ENCODE measurements around the gene BEST1. TPM values are rescaled to one million over a fixed set of nuclear protein-coding genes. Genes with fewer than 3 reads are reported as not detected.
"Not testable (repeated sequence)": the region's sequence is repeated elsewhere in the genome, so short reads cannot be mapped to it uniquely, and the experiment has no call there.

Gene BEST1
- total RNA-seq, 8 experiments from 2014 or later, result 2.5 to 10.7 (median 5.5) TPM

DNA sequence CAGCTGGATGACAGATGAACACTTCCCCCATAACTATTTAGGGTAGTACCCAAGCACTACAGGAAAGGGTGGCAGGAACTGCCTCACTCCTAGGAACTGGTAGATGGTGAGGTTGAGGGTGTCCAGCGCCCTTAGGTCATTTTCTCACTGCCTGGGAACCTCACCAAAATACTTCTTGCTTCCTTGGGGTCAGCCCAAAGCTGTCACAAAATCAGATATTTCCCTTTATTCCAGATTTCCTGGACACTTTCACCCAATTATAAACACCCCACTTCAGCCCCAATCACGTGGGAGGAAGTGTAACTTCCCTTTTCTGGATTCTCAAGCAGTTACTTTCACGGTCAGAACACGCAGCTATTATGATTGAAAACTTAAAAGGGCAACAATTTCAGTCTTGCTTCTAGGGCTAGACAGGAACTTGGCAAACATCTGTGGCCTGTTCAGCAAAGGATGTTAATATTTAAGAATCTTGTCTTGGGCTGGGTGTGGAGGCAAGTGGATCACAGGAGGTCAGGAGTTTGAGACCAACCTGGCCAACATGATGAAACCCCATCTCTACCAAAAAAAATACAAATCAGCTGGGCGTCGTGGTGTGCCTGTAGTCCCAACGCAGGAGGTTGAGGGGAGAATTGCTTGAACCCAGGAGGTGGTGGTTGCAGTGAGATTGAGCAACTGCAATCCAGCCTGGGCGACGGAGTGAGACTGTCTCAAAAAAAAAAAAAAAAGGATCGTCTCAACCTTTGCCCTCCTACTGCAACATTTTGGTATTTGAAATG lies 13.3 kb downstream of the BEST1 start:
- ATAC-seq (replicated peaks in 6 of 8), result peak in 3 of 8 experiments; percentile 0 to 8 (median 7)
- H3K27ac ChIP-seq, result no peak overlapping the region
- WGBS, 10 experiments, result 53 to 100% (median 92%) methylated on average over 1 to 9 of the region's 10 CpGs; no CpG with 5 or more reads in 1 of the 10 experiments
- in situ Hi-C loops (cut with MboI; ENCODE audit: low pct_unique_long_range_greater_than_20kb in 2 of 9, low sequenced_read_pairs in 9 of 9, unreplicated experiment in 9 of 9), result loop anchor here in 1 of 9 experiments (25.0 kb wide), 1 partner anchor 99 kb away; no protein-coding TSS in a partner anchor
- H3K4me3 ChIP-seq, result no peak overlapping the region
- peaks cover 8 to 10% of the 10 kb centered on the region in 2 donors for H3K4me1 ChIP-seq (replicated peaks in 1 of 2)

DNA sequence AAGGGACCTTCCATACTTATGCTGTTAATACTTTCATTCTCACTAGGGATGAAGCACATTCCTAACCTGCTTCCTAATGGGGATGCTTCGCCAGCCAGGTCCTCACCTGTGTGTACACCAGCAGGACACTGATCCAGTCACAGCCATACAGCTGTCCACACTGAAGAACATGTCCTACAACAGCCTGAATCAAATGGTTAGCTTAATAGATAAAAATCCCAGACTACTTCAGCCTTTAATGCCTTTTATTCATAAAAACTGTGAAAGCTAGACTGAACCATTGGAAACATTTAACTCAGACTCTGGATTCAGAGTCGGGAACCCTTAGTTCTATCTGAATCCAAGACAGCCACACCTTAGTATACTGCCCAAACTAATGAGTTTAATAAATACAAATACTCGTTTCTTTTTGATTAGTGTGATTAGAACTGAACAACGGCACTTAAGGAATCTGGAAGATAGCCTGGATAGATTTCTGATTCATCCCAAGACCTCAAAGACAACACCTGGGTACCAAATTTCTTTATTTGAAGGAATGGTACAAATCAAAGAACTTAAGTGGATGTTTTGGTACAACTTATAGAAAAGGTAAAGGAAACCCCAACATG lies 14.0 kb downstream of the BEST1 start:
- Histone ChIP-seq H3K4me3 (no peak overlapping the region), H3K4me1 (replicated peaks in 1 of 2) (peaks cover 13 to 15% of the 10 kb centered on the region in 2 donors), H3K27ac (no peak overlapping the region)
- in situ Hi-C loops (cut with MboI; ENCODE audit: low pct_unique_long_range_greater_than_20kb in 2 of 9, low sequenced_read_pairs in 9 of 9, unreplicated experiment in 9 of 9), result loop anchor here in 1 of 9 experiments (25.0 kb wide), 1 partner anchor 98 kb away; no protein-coding TSS in a partner anchor
- 10 to 100% (median 93%) methylated on average over 1 to 4 of the region's 4 CpGs; no CpG with 5 or more reads in 3 of the 10 experiments for WGBS, 10 experiments
- ATAC-seq (replicated peaks in 6 of 8), result peak in 1 of 8 experiments; percentile 1

DNA sequence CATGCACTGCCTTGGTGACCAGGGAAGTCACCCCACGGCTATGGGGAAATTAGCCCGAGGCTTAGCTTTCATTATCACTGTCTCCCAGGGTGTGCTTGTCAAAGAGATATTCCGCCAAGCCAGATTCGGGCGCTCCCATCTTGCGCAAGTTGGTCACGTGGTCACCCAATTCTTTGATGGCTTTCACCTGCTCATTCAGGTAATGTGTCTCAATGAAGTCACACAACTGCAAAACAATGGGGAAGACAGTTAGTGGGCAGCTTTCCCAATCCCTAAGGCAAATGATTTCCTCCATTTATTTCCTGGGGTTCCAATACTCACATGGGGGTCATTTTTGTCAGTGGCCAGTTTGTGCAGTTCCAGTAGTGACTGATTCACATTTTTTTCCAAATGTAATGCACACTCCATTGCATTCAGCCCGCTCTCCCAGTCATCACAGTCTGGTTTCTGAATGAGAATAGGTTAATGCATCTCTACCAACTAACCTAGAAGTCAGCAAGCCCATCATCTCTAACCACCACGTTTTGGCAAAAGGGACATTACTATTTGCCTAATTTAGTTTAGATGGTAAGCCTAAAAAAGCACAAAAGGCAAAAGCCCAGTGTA lies 14.6 kb downstream of the BEST1 start:
- not testable (repeated sequence) for ATAC-seq (replicated peaks in 6 of 8); H3K27ac ChIP-seq
- in situ Hi-C loops (cut with MboI; ENCODE audit: low pct_unique_long_range_greater_than_20kb in 2 of 9, low sequenced_read_pairs in 9 of 9, unreplicated experiment in 9 of 9), result loop anchor here in 1 of 9 experiments (25.0 kb wide), 1 partner anchor 98 kb away; no protein-coding TSS in a partner anchor
- Histone ChIP-seq H3K4me3 (peak overlapping the region; percentile 76 to 99 (median 96)), H3K4me1 (replicated peaks in 1 of 2) (peaks cover 15% of the 10 kb centered on the region in 2 donors)
- WGBS, 10 experiments, result 78 to 100% (median 86%) methylated on average over 1 to 6 of the region's 9 CpGs; no CpG with 5 or more reads in 3 of the 10 experiments

DNA sequence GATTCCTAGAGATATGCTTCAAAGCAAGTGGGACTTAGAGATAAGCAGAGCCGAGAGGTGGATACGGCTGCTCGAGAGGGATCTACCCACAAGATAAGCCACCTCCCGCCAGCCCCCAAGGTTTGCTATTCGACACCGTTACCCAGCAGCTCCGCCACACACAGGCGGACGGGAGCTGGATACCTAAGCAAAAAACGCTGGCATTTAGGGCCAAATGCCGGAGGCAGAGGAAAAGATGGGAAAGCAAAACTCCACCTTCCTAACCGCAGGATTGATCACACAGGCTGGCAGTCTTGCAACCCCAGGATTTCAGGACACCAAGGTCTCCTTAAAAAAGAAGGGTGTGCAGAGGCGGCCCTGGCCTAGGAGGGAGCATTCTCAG lies 16.6 kb downstream of the BEST1 start:
- ATAC-seq (replicated peaks in 6 of 8), result no peak
- Histone ChIP-seq H3K27ac (peak overlapping the region; percentile 94 to 96), H3K4me1 (replicated peaks in 1 of 2) (peaks cover 22 to 24% of the 10 kb centered on the region in 2 donors), H3K4me3 (peak overlapping the region; percentile 76 to 99 (median 96))
- in situ Hi-C loops (cut with MboI; ENCODE audit: low pct_unique_long_range_greater_than_20kb in 2 of 9, low sequenced_read_pairs in 9 of 9, unreplicated experiment in 9 of 9), result loop anchor here in 1 of 9 experiments (25.0 kb wide), 1 partner anchor 96 kb away; no protein-coding TSS in a partner anchor
- WGBS, 10 experiments, result 0% methylated on average over 2 to 8 of the region's 13 CpGs; no CpG with 5 or more reads in 6 of the 10 experiments

GRCh38 chr11:61967116-61967923 lies 17.2 kb downstream of the BEST1 start, which contains the start of gene FTH1:
TSS of gene FTH1 (minus strand) at chr11:61967634. CDS start at chr11:61967425, 209 bp downstream.
- Histone ChIP-seq H3K4me1 (replicated peaks in 1 of 2) (peaks cover 26 to 28% of the 10 kb centered on the region in 2 donors), H3K4me3 (peak within 1 kb of the TSS; percentile 76 to 99 (median 96)), H3K27ac (peak within 1 kb of the TSS; percentile 94 to 96)
- in situ Hi-C loops (cut with MboI; ENCODE audit: low pct_unique_long_range_greater_than_20kb in 2 of 9, low sequenced_read_pairs in 9 of 9, unreplicated experiment in 9 of 9), result loop anchor here in 1 of 9 experiments (25.0 kb wide), 1 partner anchor 95 kb away; no protein-coding TSS in a partner anchor
- 0% methylated on average over 4 of the region's 93 CpGs; no CpG with 5 or more reads in 9 of the 10 experiments for WGBS, 10 experiments
- ATAC-seq (replicated peaks in 6 of 8), result peak; percentile 25 to 84 (median 77)

GRCh38 chr11:61967924-61968757 lies 18.0 kb downstream of the BEST1 start:
- 27 to 100% (median 41%) methylated on average over 2 to 25 of the region's 53 CpGs; no CpG with 5 or more reads in 3 of the 10 experiments for WGBS, 10 experiments
- peak in 6 of 8 experiments; percentile 1 to 22 (median 11) for ATAC-seq (replicated peaks in 6 of 8)
- H3K4me3 ChIP-seq, result peak overlapping the region; percentile 76 to 99 (median 96)
- H3K4me1 ChIP-seq (replicated peaks in 1 of 2), result peaks cover 34 to 36% of the 10 kb centered on the region in 2 donors
- H3K27ac ChIP-seq, result peak overlapping the region; percentile 94 to 96
- in situ Hi-C loops (cut with MboI; ENCODE audit: low pct_unique_long_range_greater_than_20kb in 2 of 9, low sequenced_read_pairs in 9 of 9, unreplicated experiment in 9 of 9), result loop anchor here in 1 of 9 experiments (25.0 kb wide), 1 partner anchor 94 kb away; no protein-coding TSS in a partner anchor

DNA sequence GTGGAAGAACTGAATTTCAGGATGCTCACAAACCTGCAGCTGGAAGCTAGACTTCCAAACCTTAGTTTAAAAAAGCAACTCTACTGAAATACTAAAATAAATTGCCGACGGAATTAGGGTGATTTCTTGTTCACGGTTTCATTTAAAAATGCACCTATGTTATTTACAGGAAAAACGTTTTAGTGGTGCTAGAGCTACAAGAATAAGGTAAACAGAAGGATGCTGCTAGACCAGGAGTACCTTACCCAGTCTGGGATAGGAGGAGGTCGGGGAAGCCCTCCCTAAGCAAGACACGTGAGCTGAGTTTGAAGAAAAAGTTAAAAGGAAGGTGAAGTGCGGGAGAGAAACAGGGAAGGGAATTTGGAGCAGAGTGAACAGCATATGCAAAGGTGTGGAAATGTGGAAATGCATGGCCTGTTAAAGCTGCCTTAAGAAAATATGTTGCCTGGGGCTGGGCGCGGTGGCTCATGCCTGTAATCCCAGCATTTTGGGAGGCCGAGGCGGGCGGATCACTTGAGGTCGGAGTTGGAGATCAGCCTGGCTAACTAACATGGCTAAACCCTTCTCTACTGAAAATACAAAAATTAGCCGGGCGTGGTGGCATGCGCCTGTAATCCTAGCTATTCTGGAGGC lies 18.7 kb downstream of the BEST1 start:
- peak overlapping the region; percentile 76 to 99 (median 96) for H3K4me3 ChIP-seq
- peak overlapping the region; percentile 94 to 96 for H3K27ac ChIP-seq
- peaks cover 39 to 41% of the 10 kb centered on the region in 2 donors for H3K4me1 ChIP-seq (replicated peaks in 1 of 2)
- 58 to 100% (median 82%) methylated on average over 1 to 16 of the region's 16 CpGs for WGBS, 10 experiments
- ATAC-seq (replicated peaks in 6 of 8), result no peak
- in situ Hi-C loops (cut with MboI; ENCODE audit: low pct_unique_long_range_greater_than_20kb in 2 of 9, low sequenced_read_pairs in 9 of 9, unreplicated experiment in 9 of 9), result loop anchor here in 1 of 9 experiments (25.0 kb wide), 1 partner anchor 93 kb away; no protein-coding TSS in a partner anchor

GRCh38 chr11:61969391-61969758 lies 19.2 kb downstream of the BEST1 start:
- in situ Hi-C loops (cut with MboI; ENCODE audit: low pct_unique_long_range_greater_than_20kb in 2 of 9, low sequenced_read_pairs in 9 of 9, unreplicated experiment in 9 of 9), result loop anchor here in 1 of 9 experiments (25.0 kb wide), 1 partner anchor 93 kb away; no protein-coding TSS in a partner anchor
- 26 to 100% (median 72%) methylated on average over 1 to 7 of the region's 7 CpGs; no CpG with 5 or more reads in 2 of the 10 experiments for WGBS, 10 experiments
- H3K4me1 ChIP-seq (replicated peaks in 1 of 2), result peaks cover 39 to 41% of the 10 kb centered on the region in 2 donors
- no peak overlapping the region for H3K4me3 ChIP-seq
- no peak for ATAC-seq (replicated peaks in 6 of 8)
- H3K27ac ChIP-seq, result no peak overlapping the region

DNA sequence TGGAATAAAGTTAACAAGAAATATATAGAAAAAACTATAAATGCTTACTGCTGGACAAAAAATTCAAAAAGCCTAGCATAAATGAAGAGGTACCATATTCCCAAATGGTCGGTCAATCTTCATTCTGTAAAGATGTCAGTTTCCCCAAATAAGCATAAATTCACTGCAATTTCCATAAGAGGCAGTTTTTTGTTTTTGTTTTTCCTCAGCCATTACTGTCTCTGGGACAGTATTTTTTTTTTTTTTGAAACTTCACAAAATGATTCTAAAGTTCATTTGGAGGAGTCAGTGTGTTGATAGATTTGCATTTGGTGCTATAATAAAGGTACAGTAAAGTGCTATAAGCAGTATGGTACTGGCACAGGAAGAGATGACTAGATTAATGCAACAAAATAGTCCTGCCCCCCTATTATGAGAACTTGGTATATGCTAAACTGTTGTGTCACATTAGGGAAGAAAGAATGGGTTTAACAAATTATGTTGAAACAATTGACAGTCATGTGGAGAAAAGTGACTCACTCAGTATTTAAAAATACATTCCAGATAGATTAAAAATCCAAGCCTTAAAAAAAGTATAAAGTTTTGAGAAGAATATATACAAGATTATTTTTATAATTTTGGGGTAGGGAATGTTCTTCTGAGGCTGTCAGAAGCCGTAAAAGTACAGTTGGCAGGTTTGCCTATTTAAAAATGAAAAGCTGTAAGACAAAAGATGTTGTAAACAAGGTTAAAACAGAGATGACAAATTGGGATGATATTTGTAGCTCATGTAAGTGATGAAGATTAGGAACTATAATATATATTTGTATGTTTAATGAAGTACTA lies 19.9 kb downstream of the BEST1 start:
- Histone ChIP-seq H3K4me3 (no peak overlapping the region), H3K4me1 (replicated peaks in 1 of 2) (peaks cover 35 to 41% of the 10 kb centered on the region in 2 donors), H3K27ac (no peak overlapping the region)
- peak in 1 of 8 experiments; percentile 1 for ATAC-seq (replicated peaks in 6 of 8)
- in situ Hi-C loops (cut with MboI; ENCODE audit: low pct_unique_long_range_greater_than_20kb in 2 of 9, low sequenced_read_pairs in 9 of 9, unreplicated experiment in 9 of 9), result loop anchor here in 1 of 9 experiments (25.0 kb wide), 1 partner anchor 92 kb away; no protein-coding TSS in a partner anchor
- WGBS, 10 experiments, result 10 to 100% (median 85%) methylated on average over 2 of the region's 2 CpGs; no CpG with 5 or more reads in 1 of the 10 experiments

Data from motor neuron (in vitro differentiated cells).